Measurements from ENCODE around the gene PRSS35. TPM values are rescaled to one million over a fixed set of nuclear protein-coding genes. Genes with fewer than 3 reads are reported as not detected.

The PRSS35 gene
- total and polyA plus RNA-seq, 2 of the 8 experiments (the other 6 are each of a cell fraction or from before 2014, with no cell fraction given): 1.3 to 2.9 TPM

GRCh38 chr6:83509441-83509840, 2.9 kb upstream of the PRSS35 start:
- FAIRE-seq (no peak), DNase-seq (ENCODE audit: low read depth in 1 of 2, low spot score in 2 of 2) (no peak)
- no peak overlapping the region for H2BK120ac ChIP-seq (replicated peaks; ENCODE audit: low read depth, low read length)
- H3K23ac ChIP-seq (ENCODE audit: insufficient read length): no peak overlapping the region
- H3K79me2 ChIP-seq (ENCODE audit: control insufficient read depth in 1 of 2, insufficient read depth in 2 of 2, low read length in 2 of 2): no peaks in the 10 kb centered on the region
- no peak overlapping the region for H3K14ac ChIP-seq (ENCODE audit: insufficient read length)
- no peak overlapping the region for H3K27ac ChIP-seq (ENCODE audit: low read depth, low read length)
- no peak overlapping the region for H2BK12ac ChIP-seq (ENCODE audit: low read depth, low read length)
- no peak overlapping the region for H3K56ac ChIP-seq (replicated peaks; ENCODE audit: insufficient read length, low read depth, low read length)
- no peak overlapping the region for H2BK5ac ChIP-seq (ENCODE audit: low read depth, low read length)
- no peaks in the 10 kb centered on the region for H4K20me1 ChIP-seq (replicated peaks in 1 of 2; ENCODE audit: control insufficient read depth in 1 of 2, insufficient read depth in 2 of 2, low read length in 2 of 2)
- H3K4me3 ChIP-seq (ENCODE audit: extremely low read depth in 1 of 4, insufficient read depth in 2 of 4, low read depth in 3 of 4, low read length in 4 of 4): no peak overlapping the region
- H3K23me2 ChIP-seq (ENCODE audit: low read depth, low read length): peaks cover 10% of the 10 kb centered on the region
- H3K18ac ChIP-seq (ENCODE audit: extremely low read depth, low read length): no peak overlapping the region
- no peaks in the 10 kb centered on the region for H3K79me1 ChIP-seq (ENCODE audit: low read depth, low read length)
- POLR2A ChIA-PET (ENCODE audit: partially characterized antibody): no interaction called here
- H3K9ac ChIP-seq (replicated peaks in 1 of 4; ENCODE audit: extremely low read depth in 1 of 4, low read depth in 3 of 4, low read length in 3 of 4): no peak overlapping the region
- no peak overlapping the region for H3K4me2 ChIP-seq (ENCODE audit: insufficient read depth in 1 of 2, low read depth in 2 of 2, low read length in 2 of 2)
- H4K91ac ChIP-seq (replicated peaks; ENCODE audit: insufficient read length, low read length): no peak overlapping the region
- no peaks in the 10 kb centered on the region for H3K27me3 ChIP-seq (replicated peaks in 1 of 4; ENCODE audit: control insufficient read depth in 3 of 4, extremely low read depth in 1 of 4, insufficient read depth in 3 of 4, low read length in 3 of 4)
- 82% methylated on average over 1 of the region's 1 CpG; no CpG with 5 or more reads in 1 of the 2 experiments for WGBS, 2 experiments (ENCODE audit: extremely low coverage in 1 of 2, insufficient coverage in 1 of 2, insufficient read length in 1 of 2, insufficient replicate concordance in 2 of 2, low coverage in 1 of 2, low lambda C conversion rate in 2 of 2, missing lambda C conversion rate in 1 of 2)
- no peak overlapping the region for H3K4ac ChIP-seq (replicated peaks; ENCODE audit: insufficient read length, low read depth, low read length)
- no peak overlapping the region for H2BK15ac ChIP-seq (ENCODE audit: low read length)
- H4K5ac ChIP-seq (ENCODE audit: insufficient read length, low read depth, low read length): no peak overlapping the region
- no peaks in the 10 kb centered on the region for H3K9me3 ChIP-seq (ENCODE audit: insufficient read depth in 2 of 2, low read depth in 1 of 2, low read length in 1 of 2)
- H2AK5ac ChIP-seq (ENCODE audit: low read depth, low read length): no peak overlapping the region
- H2AFZ ChIP-seq (ENCODE audit: low read length): no peak overlapping the region
- H4K8ac ChIP-seq (ENCODE audit: extremely low read depth, insufficient read depth, low read length): no peak overlapping the region
- no peaks in the 10 kb centered on the region for H3K36me3 ChIP-seq (ENCODE audit: control insufficient read depth in 2 of 4, insufficient read depth in 4 of 4, low read length in 3 of 4)
- CTCF ChIA-PET (ENCODE audit: partially characterized antibody): interaction anchor here (1.4 to 15.4 kb wide), 3 partner anchors 91 to 312 kb away, joined by 3 to 310 read pairs (median 166); no protein-coding TSS in a partner anchor
- peaks cover 0 to 2% (median 0%) of the 10 kb centered on the region in 4 experiments; a peak in 2 of 7 replicates for H3K4me1 ChIP-seq (replicated peaks in 1 of 4; ENCODE audit: control insufficient read depth in 3 of 4, insufficient read depth in 4 of 4, low read length in 3 of 4)
- no peak overlapping the region for H2BK20ac ChIP-seq (ENCODE audit: low read length)
- TF ChIP-seq TBP (IDR thresholded peaks at IDR 0.05; ENCODE audit: low read depth, low read length) (no peak), SP4 (IDR thresholded peaks at IDR 0.05; ENCODE audit: low read length) (no peak), SIRT6 (IDR thresholded peaks at IDR 0.05; ENCODE audit: low read length) (no peak), SRF (IDR thresholded peaks at IDR 0.05; ENCODE audit: low read depth, low read length) (no peak), SIX5 (IDR thresholded peaks at IDR 0.05; ENCODE audit: low read depth, low read length) (no peak), CBX8 (IDR thresholded peaks at IDR 0.05; ENCODE audit: borderline replicate concordance, low read depth, low read length) (no peak), GABPA (IDR thresholded peaks at IDR 0.05; ENCODE audit: borderline replicate concordance, insufficient read depth, low read length) (no peak), YY1 (IDR thresholded peaks at IDR 0.05; ENCODE audit: low read depth, low read length) (no peak), BCL11A (IDR thresholded peaks at IDR 0.05; ENCODE audit: low read depth in 2 of 2, low read length in 2 of 2) (no peak), EZH2 (IDR thresholded peaks at IDR 0.05; ENCODE audit: low read depth, low read length, severe bottlenecking) (no peak), TAF7 (optimal IDR thresholded peaks at IDR 0.05; ENCODE audit: borderline replicate concordance, low read depth, low read length) (no peak), CEBPB (IDR thresholded peaks at IDR 0.05; ENCODE audit: low read depth, low read length) (no peak), RAD21 (IDR thresholded peaks at IDR 0.05 in 1 of 2, conservative IDR thresholded peaks at IDR 0.05 in 1 of 2; ENCODE audit: low read depth in 2 of 2, low read length in 2 of 2) (no peak), RNF2 (IDR thresholded peaks at IDR 0.05; ENCODE audit: borderline replicate concordance, low read depth, low read length, missing control alignments, poor library complexity, severe bottlenecking) (no peak), CBX5 (IDR thresholded peaks at IDR 0.05; ENCODE audit: low read depth, low read length) (no peak)
